ENCODE data around the gene WNK2.
"Not testable (repeated sequence)": the region's sequence is repeated elsewhere in the genome, so short reads cannot be mapped to it uniquely, and the experiment has no call there.

WNK2 gene

DNA sequence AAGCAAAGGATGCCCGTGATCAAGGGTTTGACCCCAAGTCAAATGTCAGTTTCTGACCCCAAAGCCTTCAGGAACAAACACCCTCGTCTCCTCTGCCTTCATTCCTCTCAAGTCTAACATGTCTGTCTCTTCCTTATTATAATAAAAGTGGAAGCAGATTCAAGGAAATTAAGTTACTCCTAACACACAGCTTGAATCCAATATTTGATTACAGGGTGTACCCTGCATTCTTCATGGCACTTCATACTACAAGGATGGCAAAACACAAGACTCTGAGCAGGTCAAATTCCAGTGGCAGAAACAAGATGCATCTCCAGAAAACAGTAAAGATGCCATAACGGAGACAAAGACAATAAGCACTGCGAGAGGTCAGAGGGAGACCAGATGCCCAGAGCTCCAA, 148.4 kb downstream of the WNK2 start:
- no peak for DNase-seq (ENCODE audit: low read depth in 2 of 2)

GRCh38 chr9:93336720-93337119, 152.8 kb downstream of the WNK2 start:
- no peak for DNase-seq (ENCODE audit: low read depth in 2 of 2)

DNA sequence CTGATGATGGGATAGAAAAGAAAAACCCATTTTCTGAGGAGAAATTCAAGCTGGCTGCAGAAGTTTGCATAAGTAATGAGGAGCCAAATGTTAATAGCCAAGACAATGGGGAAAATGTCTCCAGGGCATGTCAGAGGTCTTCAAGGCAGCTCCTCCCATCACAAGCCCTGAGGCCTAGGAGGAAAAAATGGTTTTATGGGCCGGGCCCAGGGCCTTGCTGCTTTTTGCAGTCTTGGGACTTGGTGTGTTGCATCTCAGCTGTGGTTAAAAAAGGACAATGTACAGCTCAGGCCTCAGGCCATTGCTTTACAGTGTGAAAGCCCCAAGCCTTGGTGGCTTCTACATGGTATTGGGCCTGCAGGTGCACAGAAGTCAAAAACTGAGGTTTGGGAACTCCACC, 154.3 kb downstream of the WNK2 start:
- DNase-seq (ENCODE audit: low read depth in 2 of 2), result not testable (repeated sequence)

- DNase-seq (ENCODE audit: low read depth in 2 of 2), result no peak
Measured at GRCh38 chr9:93340091-93340490, 156.2 kb downstream of the WNK2 start.

DNA sequence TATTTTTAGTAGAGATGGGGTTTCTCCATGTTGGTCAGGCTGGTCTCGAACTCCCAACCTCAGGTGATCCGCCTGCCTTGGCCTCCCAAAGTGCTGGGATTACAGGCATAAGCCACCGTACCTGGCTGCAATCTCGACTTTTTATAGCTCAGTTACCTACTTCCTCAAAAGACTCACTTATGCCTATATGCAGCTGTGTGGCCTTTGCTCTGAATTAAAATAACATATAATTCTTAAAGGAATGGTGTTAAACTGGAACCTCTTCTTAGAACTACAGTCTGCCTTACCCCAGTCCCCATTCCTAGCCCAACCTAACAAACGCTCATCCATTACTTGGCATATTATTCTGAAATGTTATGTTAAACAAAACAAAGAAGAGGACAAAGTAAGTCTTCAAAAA, 157.9 kb downstream of the WNK2 start:
- not testable (repeated sequence) for DNase-seq (ENCODE audit: low read depth in 2 of 2)

- DNase-seq (ENCODE audit: low read depth in 2 of 2), result not testable (repeated sequence)
Measured at GRCh38 chr9:93342428-93342827, 158.5 kb downstream of the WNK2 start.

DNA sequence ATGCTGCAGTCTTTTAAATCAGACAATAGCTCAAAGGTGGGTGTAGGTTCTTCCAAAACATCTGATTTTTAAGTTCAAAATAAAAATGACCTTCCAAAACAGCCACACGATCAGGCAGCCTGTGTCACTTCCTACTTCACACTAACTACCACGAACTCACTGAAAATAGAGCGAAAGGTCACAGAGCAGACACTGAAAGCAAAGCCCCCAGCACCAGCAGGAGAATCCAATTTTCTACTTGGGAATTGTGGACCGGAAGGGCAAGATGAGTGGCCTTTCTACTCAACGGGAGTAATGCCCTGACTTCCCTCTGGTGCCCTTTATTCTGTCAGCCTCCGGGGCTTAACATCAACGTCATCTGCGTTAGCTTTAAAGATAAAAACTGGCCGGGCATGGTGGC, 159.7 kb downstream of the WNK2 start:
- no peak for DNase-seq (ENCODE audit: low read depth in 2 of 2)

DNA sequence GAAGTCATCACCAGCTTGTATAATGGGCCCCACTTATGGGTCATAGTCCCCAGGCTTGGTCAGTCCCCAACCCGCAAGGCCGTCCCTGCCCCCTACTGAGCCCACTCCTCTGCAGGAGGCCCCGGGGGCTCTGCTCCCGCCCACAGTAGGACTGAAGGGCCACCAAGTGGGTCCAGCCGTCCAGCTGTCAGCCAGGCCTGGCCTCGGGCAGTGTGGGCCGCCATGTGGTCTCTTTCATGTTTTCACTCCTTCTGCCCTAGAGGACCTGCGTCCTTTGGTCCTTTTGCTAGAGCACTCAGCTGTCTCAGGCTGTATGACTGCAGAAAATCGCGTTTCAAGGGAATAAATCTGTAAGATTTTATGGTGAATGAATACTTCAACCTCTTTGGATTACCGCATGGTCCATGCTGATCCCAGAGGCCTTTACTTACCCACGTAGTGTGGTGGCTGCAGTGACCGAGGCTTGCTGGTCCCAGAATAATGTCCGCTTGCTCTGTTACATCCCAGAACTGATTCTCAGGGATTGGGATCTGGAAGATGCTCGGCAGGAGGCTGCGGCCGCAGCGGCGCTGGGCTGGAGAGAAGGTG, 161.8 kb downstream of the WNK2 start:
- no peak for DNase-seq (ENCODE audit: low read depth in 2 of 2)

DNA sequence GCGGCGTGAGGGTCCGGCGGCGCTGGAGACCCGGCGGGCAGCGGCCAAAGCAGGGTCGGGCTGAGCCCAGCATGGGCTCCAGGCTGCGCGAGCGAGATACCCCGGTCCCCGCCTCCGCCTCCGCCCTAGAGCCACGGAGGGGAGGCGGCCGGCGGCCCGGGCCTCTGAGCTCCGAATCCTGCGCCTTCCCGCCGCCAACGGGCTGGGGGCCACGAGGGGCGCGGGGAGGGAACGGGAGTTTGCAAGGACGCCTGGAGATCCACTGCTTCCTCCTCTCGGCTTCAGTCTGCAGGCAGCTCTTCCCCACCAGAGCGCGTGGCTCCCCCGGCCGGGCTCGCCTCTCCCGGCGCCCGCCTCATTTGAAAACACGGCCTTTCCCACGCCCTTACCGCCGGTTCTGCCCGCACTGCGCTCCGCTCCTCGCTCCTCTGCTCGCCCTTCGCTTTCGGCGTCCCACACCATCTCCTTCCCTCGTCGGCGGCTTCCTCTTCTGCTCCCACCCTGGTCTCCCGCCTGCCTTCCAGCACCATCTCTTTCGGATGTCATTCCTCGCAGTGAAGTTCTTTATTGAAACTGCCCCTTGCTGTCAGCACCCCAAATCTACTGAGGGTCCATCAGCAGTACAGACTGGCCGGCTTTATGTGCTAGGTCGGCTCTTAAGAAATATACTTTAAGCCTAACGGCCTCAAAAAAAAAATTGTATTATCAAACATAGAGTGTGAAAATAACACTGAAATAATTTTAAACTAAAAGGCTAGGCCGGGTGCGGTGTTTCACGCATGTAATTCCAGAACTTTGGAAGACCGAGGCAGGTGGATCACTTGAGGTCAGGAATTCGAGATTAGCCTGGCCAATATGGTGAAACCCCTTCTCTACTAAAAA, 162.5 kb downstream of the WNK2 start:
- no peak for DNase-seq (ENCODE audit: low read depth in 2 of 2)

DNA sequence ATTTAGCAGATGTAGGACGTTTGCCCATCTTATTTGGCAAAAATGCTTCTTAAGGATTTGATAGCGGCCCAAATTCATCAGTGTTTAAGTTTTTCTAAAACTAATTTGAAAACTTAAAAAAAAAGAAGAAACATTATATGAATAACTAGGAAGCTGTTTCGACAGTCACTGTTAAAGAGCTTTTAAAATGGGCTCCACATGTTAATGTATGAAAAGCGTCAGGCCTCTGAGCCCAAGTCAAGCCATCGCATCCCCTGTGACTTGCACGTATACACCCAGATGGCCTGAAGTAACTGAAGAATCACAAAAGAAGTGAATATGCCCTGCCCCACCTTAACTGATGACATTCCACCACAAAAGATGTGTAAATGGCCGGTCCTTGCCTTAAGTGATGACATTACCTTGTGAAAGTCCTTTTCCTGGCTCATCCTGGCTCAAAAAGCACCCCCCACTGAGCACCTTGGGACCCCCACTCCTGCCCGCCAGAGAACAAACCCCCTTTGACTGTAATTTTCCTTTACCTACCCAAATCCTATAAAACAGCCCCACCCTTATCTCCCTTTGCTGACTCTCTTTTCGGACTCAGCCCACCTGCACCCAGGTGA, 163.5 kb downstream of the WNK2 start:
- DNase-seq (ENCODE audit: low read depth in 2 of 2), result not testable (repeated sequence)

GRCh38 chr9:93353413-93354310, 169.7 kb downstream of the WNK2 start:
- DNase-seq (ENCODE audit: low read depth in 2 of 2), result not testable (repeated sequence)

- DNase-seq (ENCODE audit: low read depth in 2 of 2), result no peak
Measured at GRCh38 chr9:93354451-93354850, 170.5 kb downstream of the WNK2 start.

DNA sequence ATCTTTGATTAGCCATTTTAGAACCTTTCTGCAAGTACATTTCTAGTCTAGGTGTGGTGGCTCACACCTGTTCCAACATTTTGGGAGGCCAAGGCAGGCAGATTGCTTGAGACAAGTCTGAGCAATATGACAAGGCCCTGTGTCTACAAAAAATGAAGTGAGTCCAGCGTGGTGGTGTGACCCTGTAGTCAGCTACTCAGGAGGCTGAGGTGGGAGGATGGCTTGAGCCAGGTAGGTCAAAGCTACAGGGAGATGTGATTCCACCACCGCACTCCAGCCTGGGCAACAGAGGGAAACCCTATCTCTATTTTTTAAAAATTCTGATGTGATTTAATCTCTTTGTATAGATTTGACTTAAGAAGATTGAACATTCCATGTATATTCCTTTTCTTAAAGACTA, 171.9 kb downstream of the WNK2 start:
- no peak for DNase-seq (ENCODE audit: low read depth in 2 of 2)

DNA sequence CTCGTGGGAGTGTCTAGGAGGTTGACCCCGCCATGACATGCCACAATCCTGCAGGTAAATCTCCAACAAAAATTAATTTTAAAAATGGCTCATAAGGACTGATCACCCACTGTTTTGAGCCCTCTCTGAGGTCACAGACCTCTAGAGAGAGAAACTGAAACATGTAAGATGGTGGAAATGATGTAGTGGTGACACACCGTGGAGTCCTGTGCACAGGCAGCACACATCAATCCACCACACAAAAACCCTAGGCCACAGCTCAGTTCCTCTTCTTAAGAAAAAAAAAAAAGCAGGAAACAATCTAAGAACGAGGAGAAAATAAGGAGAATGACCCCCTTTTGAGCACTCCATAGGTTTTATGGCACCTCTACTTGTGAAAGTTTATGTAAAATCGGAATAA, 173.7 kb downstream of the WNK2 start:
- DNase-seq (ENCODE audit: low read depth in 2 of 2), result no peak

- not testable (repeated sequence) for DNase-seq (ENCODE audit: low read depth in 2 of 2)
Measured at GRCh38 chr9:93359907-93360306, 176.0 kb downstream of the WNK2 start.

DNA sequence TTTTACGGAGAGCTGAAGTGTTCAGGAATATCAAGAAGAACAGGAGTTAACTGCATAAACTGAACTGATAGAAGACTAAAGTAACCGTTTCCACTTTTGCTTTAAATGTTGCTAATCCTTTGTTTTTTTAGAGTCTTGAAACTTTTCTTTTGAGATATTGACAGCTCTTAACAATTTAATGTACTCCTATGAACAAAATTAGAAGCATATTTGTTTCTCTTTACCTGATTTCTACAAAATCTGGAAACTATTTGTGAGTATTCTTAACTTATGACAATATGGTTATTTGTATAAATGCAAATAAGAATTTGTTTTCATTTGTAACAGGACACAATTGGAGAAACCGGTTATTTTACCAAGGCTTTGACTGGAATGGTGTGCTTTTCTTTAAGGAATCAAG, 178.1 kb downstream of the WNK2 start:
- no peak for DNase-seq (ENCODE audit: low read depth in 2 of 2)

- no peak for DNase-seq (ENCODE audit: low read depth in 2 of 2)
Measured at GRCh38 chr9:93364734-93365426, 180.9 kb downstream of the WNK2 start.

- DNase-seq (ENCODE audit: low read depth in 2 of 2), result no peak
Measured at GRCh38 chr9:93365427-93366118, 181.6 kb downstream of the WNK2 start.

DNA sequence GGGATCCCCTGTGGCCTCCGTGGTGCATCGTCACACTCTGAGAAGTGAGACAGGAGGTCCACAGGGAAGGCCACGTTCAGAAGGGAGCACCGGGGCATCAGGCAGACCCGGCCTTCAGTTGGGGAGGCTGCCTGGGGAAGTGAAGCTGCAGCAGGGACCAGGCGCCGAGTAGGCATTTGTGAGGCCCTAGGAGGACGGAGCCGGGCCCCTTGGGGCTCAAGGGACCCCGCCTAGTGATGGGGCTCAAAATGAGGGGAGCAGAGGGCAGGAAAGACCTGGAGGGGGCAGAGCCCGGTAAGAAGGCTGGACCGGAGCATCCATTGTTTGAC, 182.1 kb downstream of the WNK2 start:
- DNase-seq (ENCODE audit: low read depth in 2 of 2), result no peak

GRCh38 chr9:93366486-93366885, 182.5 kb downstream of the WNK2 start:
- DNase-seq (ENCODE audit: low read depth in 2 of 2), result not testable (repeated sequence)

DNA sequence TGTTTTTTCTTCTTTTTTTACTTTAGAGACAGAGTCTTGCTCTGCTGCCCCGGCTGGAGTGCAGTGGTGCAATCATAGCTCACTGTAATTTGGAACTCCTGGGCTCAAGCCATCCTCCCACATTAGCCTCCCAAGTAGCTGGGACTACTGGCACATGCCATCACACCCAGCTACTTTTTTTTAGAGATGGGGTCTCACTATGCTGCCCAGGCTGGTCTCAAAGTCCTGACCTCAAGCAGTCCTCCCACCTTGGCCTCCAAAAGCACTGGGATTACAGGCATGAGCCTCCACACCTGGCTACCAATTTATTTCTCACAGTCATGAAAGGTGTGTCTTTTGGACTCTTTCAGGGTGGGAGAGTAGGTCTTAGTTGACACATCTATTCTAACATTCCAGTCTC, 184.5 kb downstream of the WNK2 start:
- DNase-seq (ENCODE audit: low read depth in 2 of 2), result no peak

All from stimulated activated CD4-positive, alpha-beta T cell treated with anti-CD3 and anti-CD28 coated beads, Interleukin-1b, Interleukin-23, amount 100 ng/mL, for 4 hours (primary cell).